ENCODE data around the gene CNPY2.

DNA sequence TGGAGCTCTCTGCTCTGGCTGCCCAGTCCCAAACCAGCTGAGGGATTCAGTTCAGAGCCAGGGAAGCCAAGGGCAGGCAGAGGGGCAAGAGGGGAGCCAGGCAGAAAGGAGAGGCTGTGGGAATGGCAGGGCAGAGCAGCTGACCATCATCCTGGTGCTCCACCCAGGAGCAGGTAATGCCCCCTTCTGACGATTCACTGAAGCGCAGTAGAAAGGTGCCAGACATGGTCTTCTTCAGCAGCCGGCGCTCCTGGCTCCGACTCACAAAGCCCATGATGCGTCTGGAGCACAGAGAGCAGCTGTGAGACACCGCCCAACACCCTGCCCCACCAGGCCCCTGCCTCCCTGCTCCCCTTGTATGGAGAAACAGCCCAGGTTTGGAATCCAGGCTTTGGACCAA is 30.9 kb upstream of the CNPY2 start:
- TF ChIP-seq EHF (CRISPR knock-in tag; IDR thresholded peaks at IDR 0.05): no peak
- TF ChIP-seq CTCF (IDR thresholded peaks at IDR 0.05): no peak
- TF ChIP-seq POLR2A (IDR thresholded peaks at IDR 0.05; ENCODE audit: low read length): no peak
- no peak for TF ChIP-seq MAX (IDR thresholded peaks at IDR 0.05)
- no peak for TF ChIP-seq CEBPB (IDR thresholded peaks at IDR 0.05)
- TF ChIP-seq ATOH8 (CRISPR knock-in tag; IDR thresholded peaks at IDR 0.05; ENCODE audit: low read depth): no peak
- no peak for TF ChIP-seq BHLHE40 (IDR thresholded peaks at IDR 0.05; ENCODE audit: low read depth, low read length)

Data from A549 (cell line).